K562 (cell line): ENCODE data around the gene ATP6V0E1. TPM values are rescaled to one million over a fixed set of nuclear protein-coding genes. Genes with fewer than 3 reads are reported as not detected.

Experiments
- CREBBP ChIP-seq: IDR thresholded peaks from one replicate; pipeline ENCODE4 v1.6.1; 2012; ENCODE audit warnings: low read depth, mild to moderate bottlenecking, control low read depth, inconsistent platforms, low read length
- CSDE1 ChIP-seq, 2 experiments: fragments of 450-650 bp; IDR thresholded peaks; 2 replicates each; pipeline ENCODE4 v1.6.1; 2016; ENCODE audit warnings: mild to moderate bottlenecking in 1 of 2
- CXXC5 ChIP-seq: fragments of 250-450 bp; sonication (Bioruptor Pico); IDR thresholded peaks from 2 replicates; pipeline ENCODE4 v1.8.0; 2022; ENCODE audit warnings: inconsistent platforms, mild to moderate bottlenecking, moderate library complexity
- E2F4 ChIP-seq: sonication (generic); formaldehyde crosslinking; IDR thresholded peaks from 2 replicates; pipeline ENCODE4 v1.8.0; 2022; ENCODE audit warnings: mild to moderate bottlenecking, low read depth, missing genetic modification reagents
- ESRRB ChIP-seq: fragments of 250-450 bp; sonication (Bioruptor Pico); IDR thresholded peaks from 2 replicates; pipeline ENCODE4 v1.5.0; 2020; ENCODE audit warnings: mild to moderate bottlenecking, moderate library complexity, borderline replicate concordance
- ETV1 ChIP-seq: fragments of 450-650 bp; conservative IDR thresholded peaks from 2 replicates; pipeline ENCODE4 v1.6.1; 2016; ENCODE audit warnings: missing genetic modification characterization, control low read depth, low read depth, missing compliant biosample characterization
- FOXA1 ChIP-seq: fragments of 450-650 bp; IDR thresholded peaks from 2 replicates; pipeline ENCODE4 v1.6.1; 2016; ENCODE audit warnings: mild to moderate bottlenecking, borderline replicate concordance
- HDAC3 ChIP-seq: fragments of 450-650 bp; IDR thresholded peaks from 2 replicates; pipeline ENCODE4 v1.6.1; 2018; ENCODE audit warnings: borderline replicate concordance, mild to moderate bottlenecking, moderate library complexity; ENCODE audit not compliant: partially characterized antibody
- MEF2A ChIP-seq: IDR thresholded peaks from 2 replicates; pipeline ENCODE4 v1.6.1; 2011; ENCODE audit warnings: low read depth, mild to moderate bottlenecking, low read length, moderate library complexity; ENCODE audit not compliant: control insufficient read depth
- NR2C2 ChIP-seq, 2 experiments: fragments of 200-800 bp in 1 of 2; sonication (Bioruptor generic) in 1 of 2; sonication (generic) in 1 of 2; formaldehyde crosslinking in 1 of 2; IDR thresholded peaks; 2 replicates each; pipeline versions ENCODE4 v1.6.1 to v1.8.0; 2016 to 2022; ENCODE audit warnings: mild to moderate bottlenecking in 1 of 2, missing compliant biosample characterization in 1 of 2, missing genetic modification characterization in 1 of 2, missing genetic modification reagents in 1 of 2
- PHB ChIP-seq: fragments of 250-450 bp; sonication (Bioruptor Pico); IDR thresholded peaks from 2 replicates; pipeline ENCODE4 v1.5.0; 2021
- POU5F1 ChIP-seq: fragments of 150-350 bp; IDR thresholded peaks from 2 replicates; pipeline ENCODE4 v1.6.1; 2014; ENCODE audit warnings: borderline replicate concordance, low read length, low read depth, mild to moderate bottlenecking; ENCODE audit not compliant: partially characterized antibody
- PURB ChIP-seq: sonication (generic); formaldehyde crosslinking; IDR thresholded peaks from 2 replicates; pipeline ENCODE4 v1.9.0; 2021; ENCODE audit warnings: low read depth, mild to moderate bottlenecking, missing genetic modification reagents
- RFX5 ChIP-seq: IDR thresholded peaks from 2 replicates; pipeline ENCODE4 v1.6.1; 2011; ENCODE audit warnings: low read depth, mild to moderate bottlenecking, improper control_type of control experiment, low read length
- SMAD3 ChIP-seq: fragments of 450-650 bp; formaldehyde crosslinking; conservative IDR thresholded peaks from 2 replicates; pipeline ENCODE4 v1.4.0; 2020; ENCODE audit warnings: mild to moderate bottlenecking
- SRSF1 ChIP-seq: fragments of 200-400 bp; formaldehyde crosslinking; IDR thresholded peaks from 2 replicates; pipeline ENCODE4 v1.6.1; 2017; ENCODE audit warnings: mild to moderate bottlenecking, low read depth, low read length, moderate library complexity
- ZNF140 ChIP-seq: fragments of 250-450 bp; sonication (Bioruptor Pico); IDR thresholded peaks from 2 replicates; pipeline ENCODE4 v1.8.0; 2021; ENCODE audit warnings: moderate library complexity, mild to moderate bottlenecking, inconsistent platforms
- ZNF407 ChIP-seq: fragments of 450-650 bp; IDR thresholded peaks from 2 replicates; pipeline ENCODE4 v1.6.1; 2016; ENCODE audit warnings: low read depth
- ZNF644 ChIP-seq: fragments of 200-800 bp; sonication (Bioruptor generic); IDR thresholded peaks from 2 replicates; pipeline ENCODE4 v1.6.1; 2016; ENCODE audit warnings: low read depth, missing genetic modification characterization, missing compliant biosample characterization
- ZNF77 ChIP-seq: fragments of 250-450 bp; sonication (Bioruptor Pico); IDR thresholded peaks from 2 replicates; pipeline ENCODE4 v1.5.0; 2020
- polyA plus RNA-seq, 8 experiments: library from polyadenylated mRNA; depleted of rRNA in 4 of 8; stranded (reverse) in 5 of 8; unstranded in 3 of 8; fragments of >200 nt; fragmentation: Nextera tagmentation in 2 of 8; fragmentation: Illumina TruSeq in 1 of 8; extraction: Ambion mirVana in 2 of 8; extraction: Trizol in 1 of 8; gene quantifications; 2 replicates each; pipeline versions ENCODE4 v1.2.1 to v1.2.3, GENCODE V29; 2011 to 2014; ENCODE audit warnings: inconsistent platforms in 1 of 8, missing spikeins in 1 of 8
- total RNA-seq, 7 experiments: library from RNA; depleted of rRNA in 6 of 7; stranded (reverse); fragments of >200 nt in 6 of 7; fragmentation: Illumina TruSeq in 2 of 7; extraction: Trizol in 2 of 7; gene quantifications; 2 replicates each; pipeline versions ENCODE4 v1.2.1 to v1.2.3, GENCODE V29; 2011 to 2021; ENCODE audit warnings: low replicate concordance in 1 of 7

The ATP6V0E1 gene
- total and polyA plus RNA-seq, 9 of the 15 experiments (the other 6 are each of a cell fraction or from before 2014, with no cell fraction given) = 63.8 to 395 (median 112) TPM

- TF ChIP-seq ZNF407 (no peak), E2F4 (CRISPR knock-in tag) (no peak), PHB (CRISPR knock-in tag) (no peak), CXXC5 (CRISPR knock-in tag) (peak; percentile 92), PURB (no peak), SMAD3 (CRISPR knock-in tag) (no peak), NR2C2 (CRISPR knock-in tag; IDR thresholded peaks at IDR 0.05) (no peak), NR2C2 (tag; IDR thresholded peaks at IDR 0.05) (no peak), ZNF140 (no peak), RFX5 (no peak), SRSF1 (no peak), ESRRB (CRISPR knock-in tag) (no peak), MEF2A (no peak), HDAC3 (no peak), POU5F1 (no peak), FOXA1 (no peak), CSDE1 (IDR thresholded peaks at IDR 0.05) (no peak), ZNF644 (tag) (no peak), ZNF77 (CRISPR knock-in tag) (no peak), ETV1 (tag) (no peak), CREBBP (no peak)
Measured at GRCh38 chr5:172983542-172984243, at the start of gene ATP6V0E1 (continued).
